Kidney (tissue), 14 donors: ENCODE results near the gene COX7A2L. TPM values are rescaled to one million over a fixed set of nuclear protein-coding genes. Genes with fewer than 3 reads are reported as not detected.

ENCODE experiments used
- DNase-seq, 5 donors: peaks; one replicate each; pipeline ENCODE4 v3.0.0-alpha.2; 2013 to 2020
- FAIRE-seq: peaks from 2 replicates; lab custom pipeline; 2012; peaks lifted over from hg19 to GRCh38; lab: Jason Lieb, UNC
- H3K27ac ChIP-seq, 2 donors: one replicate each; pipeline ENCODE4 v1.7.0; 2013; ENCODE audit warnings: low read depth in 2 of 2, low read length in 2 of 2, inconsistent platforms in 1 of 2
- H3K27me3 ChIP-seq: one replicate; pipeline ENCODE4 v1.7.1; 2013; ENCODE audit warnings: low read length, inconsistent platforms; ENCODE audit not compliant: control insufficient read depth, insufficient read depth
- H3K36me3 ChIP-seq, 3 donors: one replicate each; pipeline versions ENCODE4 v1.7.0 to v1.7.1; 2013; ENCODE audit warnings: low read length in 3 of 3, control low read depth in 1 of 3, inconsistent platforms in 1 of 3; ENCODE audit not compliant: insufficient read depth in 3 of 3, control insufficient read depth in 2 of 3
- H3K4me1 ChIP-seq, 3 donors: one replicate each; pipeline versions ENCODE4 v1.7.0 to v1.7.1; 2013; ENCODE audit warnings: low read length in 3 of 3, inconsistent platforms in 1 of 3, low read depth in 1 of 3; ENCODE audit not compliant: control insufficient read depth in 2 of 3, insufficient read depth in 2 of 3
- H3K4me3 ChIP-seq, 3 donors: one replicate each; pipeline versions ENCODE4 v1.7.0 to v1.8.1; 2013; ENCODE audit warnings: low read length in 3 of 3, control low read depth in 1 of 3, inconsistent platforms in 1 of 3
- H3K9ac ChIP-seq, 3 donors: one replicate each; pipeline versions ENCODE4 v1.7.0 to v1.7.1; 2013; ENCODE audit warnings: low read length in 3 of 3, control low read depth in 1 of 3, inconsistent platforms in 1 of 3
- H3K9me3 ChIP-seq, 3 donors: one replicate each; pipeline versions ENCODE4 v1.7.0 to v1.7.1; 2013; ENCODE audit warnings: low read length in 3 of 3, control low read depth in 1 of 3, inconsistent platforms in 1 of 3; ENCODE audit not compliant: control insufficient read depth in 2 of 3, insufficient read depth in 1 of 3
- intact Hi-C: fragments of 100-400 bp; cut with DNase I; formaldehyde crosslinking; loops from one replicate; pipeline ENCODE4 v1.11.1; 2022
- polyA plus RNA-seq: library from polyadenylated mRNA; stranded (reverse); fragments of 350-450 nt; fragmentation: Illumina TruSeq; extraction: RNeasy Lipid Tissue Mini Kit (QIAGEN cat#74804); gene quantifications from one replicate; pipeline ENCODE4 v1.2.3, GENCODE V29; 2014; ENCODE audit warnings: low read depth, low replicate concordance; ENCODE audit not compliant: insufficient read depth
- total RNA-seq: library from RNA; stranded (reverse); fragmentation: NEBNext Ultra II Directional; extraction: Animal tissue kit (Norgen Biotek cat#: 25700); gene quantifications from one replicate; pipeline ENCODE4 v1.2.1, GENCODE V29; 2021
- TF ChIP-seq, protein P1 (sequence below): IDR thresholded peaks from 3 replicates; pipeline ENCODE4 v1.5.1; 2012; ENCODE audit warnings: mild to moderate bottlenecking, moderate library complexity, borderline replicate concordance; ENCODE audit not compliant: insufficient read depth; ENCODE audit errors: extremely low read depth
- donor health status: control.
- donor health status: control.
- donor health status: control.
- donor health status: control.
- donor health status: control.
- donor health status: DM: yes; HTN: yes; CAD: no.
- donor health status: Normal renal cell carcinoma (clear cell type).

The COX7A2L gene
- total and polyA plus RNA-seq, 2 donors from 2014 or later: 90.2 to 321 TPM

DNA sequence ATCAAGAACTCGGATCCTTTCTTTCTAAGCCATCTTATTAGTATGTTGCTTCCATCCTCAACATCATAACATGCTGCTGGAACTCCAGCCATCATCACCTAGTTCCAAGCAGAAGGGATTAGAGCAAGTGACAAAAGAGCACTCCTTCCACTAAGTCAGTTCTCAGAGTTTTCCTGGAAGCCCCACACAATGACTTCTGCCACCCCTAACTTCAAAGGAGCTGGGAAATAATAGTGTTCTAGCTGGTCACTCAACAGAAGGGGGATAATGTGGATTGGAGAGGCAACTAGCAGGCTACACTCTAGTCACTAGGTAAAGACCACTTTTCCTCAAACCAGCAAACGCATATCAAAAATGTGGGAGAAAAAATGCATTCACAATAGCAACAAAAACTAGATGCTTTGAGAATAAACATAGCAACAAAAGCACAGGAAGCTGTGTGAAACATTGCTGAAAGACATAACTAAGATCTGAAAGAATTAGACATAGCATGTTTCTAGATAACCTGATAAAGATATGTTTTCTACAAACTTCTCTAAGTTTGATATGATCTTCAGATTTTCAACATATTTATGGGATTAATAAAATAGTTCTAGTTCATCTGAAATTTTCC, 39.5 kb downstream of the COX7A2L start:
- DNase-seq (no peak), FAIRE-seq (no peak)
- Histone ChIP-seq H3K9me3 (no peaks in the 10 kb centered on the region), H3K36me3 (peaks cover 4 to 12% (median 9%) of the 10 kb centered on the region in 3 donors), H3K27ac (no peak overlapping the region), H3K4me3 (no peak overlapping the region), H3K4me1 (peaks cover 0 to 4% (median 0%) of the 10 kb centered on the region in 3 donors), H3K9ac (no peak overlapping the region), H3K27me3 (no peaks in the 10 kb centered on the region)
- TF ChIP-seq, protein P1, sequence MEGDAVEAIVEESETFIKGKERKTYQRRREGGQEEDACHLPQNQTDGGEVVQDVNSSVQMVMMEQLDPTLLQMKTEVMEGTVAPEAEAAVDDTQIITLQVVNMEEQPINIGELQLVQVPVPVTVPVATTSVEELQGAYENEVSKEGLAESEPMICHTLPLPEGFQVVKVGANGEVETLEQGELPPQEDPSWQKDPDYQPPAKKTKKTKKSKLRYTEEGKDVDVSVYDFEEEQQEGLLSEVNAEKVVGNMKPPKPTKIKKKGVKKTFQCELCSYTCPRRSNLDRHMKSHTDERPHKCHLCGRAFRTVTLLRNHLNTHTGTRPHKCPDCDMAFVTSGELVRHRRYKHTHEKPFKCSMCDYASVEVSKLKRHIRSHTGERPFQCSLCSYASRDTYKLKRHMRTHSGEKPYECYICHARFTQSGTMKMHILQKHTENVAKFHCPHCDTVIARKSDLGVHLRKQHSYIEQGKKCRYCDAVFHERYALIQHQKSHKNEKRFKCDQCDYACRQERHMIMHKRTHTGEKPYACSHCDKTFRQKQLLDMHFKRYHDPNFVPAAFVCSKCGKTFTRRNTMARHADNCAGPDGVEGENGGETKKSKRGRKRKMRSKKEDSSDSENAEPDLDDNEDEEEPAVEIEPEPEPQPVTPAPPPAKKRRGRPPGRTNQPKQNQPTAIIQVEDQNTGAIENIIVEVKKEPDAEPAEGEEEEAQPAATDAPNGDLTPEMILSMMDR: no peak
- intact Hi-C loops: no loop called here

DNA sequence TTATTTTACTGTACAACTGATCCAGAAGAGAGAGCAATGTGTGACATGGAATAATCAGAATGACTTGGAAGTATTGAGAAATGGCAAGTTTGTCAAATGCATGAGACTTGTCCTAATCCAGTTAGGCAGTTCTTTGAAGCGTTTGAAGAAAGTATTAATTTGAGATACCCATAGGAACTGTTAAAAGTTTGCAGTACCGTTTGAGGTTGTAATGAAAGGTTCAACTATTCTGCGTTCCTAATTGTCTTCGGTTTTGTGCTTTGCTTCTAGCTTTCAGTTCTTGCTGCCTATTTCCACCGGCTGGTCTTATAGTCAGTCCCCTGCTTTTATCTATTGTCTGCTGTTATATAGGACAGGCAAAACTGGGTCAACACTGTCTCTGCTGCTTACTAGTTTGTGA, 41.8 kb downstream of the COX7A2L start:
- H3K4me1 ChIP-seq: peaks cover 0 to 4% (median 0%) of the 10 kb centered on the region in 3 donors
- H3K36me3 ChIP-seq: peaks cover 7 to 15% (median 15%) of the 10 kb centered on the region in 3 donors
- H3K9ac ChIP-seq: no peak overlapping the region
- no peak overlapping the region for H3K27ac ChIP-seq
- no peak overlapping the region for H3K4me3 ChIP-seq
- no peaks in the 10 kb centered on the region for H3K9me3 ChIP-seq
- TF ChIP-seq, protein P1: no peak
- DNase-seq (no peak), FAIRE-seq (no peak)
- H3K27me3 ChIP-seq: no peaks in the 10 kb centered on the region
- intact Hi-C loops: no loop called here

DNA sequence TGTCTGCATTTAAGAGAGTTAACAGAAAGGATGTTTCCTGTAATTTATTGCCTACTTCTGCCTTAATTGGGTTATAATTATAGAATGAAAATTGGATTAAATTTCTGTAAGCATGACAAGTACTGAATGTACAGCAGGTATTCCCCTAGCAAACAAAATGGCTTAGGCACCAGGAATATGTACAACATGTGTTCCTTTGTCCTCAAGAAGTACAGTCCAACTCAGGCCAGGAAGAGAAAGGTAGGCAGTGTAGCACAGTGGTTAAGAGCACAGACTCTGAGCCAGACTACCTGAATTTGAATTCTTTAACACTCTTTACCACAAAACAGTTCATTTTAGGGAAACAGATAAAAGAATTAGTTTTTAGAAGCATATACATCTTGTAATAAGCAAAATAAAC, 43.1 kb downstream of the COX7A2L start:
- Histone ChIP-seq H3K27me3 (no peaks in the 10 kb centered on the region), H3K36me3 (peaks cover 7 to 15% (median 15%) of the 10 kb centered on the region in 3 donors), H3K4me3 (no peak overlapping the region), H3K9ac (no peak overlapping the region), H3K4me1 (peaks cover 0 to 4% (median 0%) of the 10 kb centered on the region in 3 donors), H3K9me3 (no peaks in the 10 kb centered on the region), H3K27ac (no peak overlapping the region)
- intact Hi-C loops: no loop called here
- TF ChIP-seq, protein P1: no peak
- no peak for DNase-seq
- FAIRE-seq: no peak
